GM18520 (cell line): ENCODE measurements around the gene ESPNL.

Source experiments
- ATAC-seq: cut with Tn5 transposase; IDR thresholded peaks from one replicate; pipeline ENCODE4 v1.9.1; 2021; ENCODE audit not compliant: unreplicated experiment

The ESPNL gene

DNA sequence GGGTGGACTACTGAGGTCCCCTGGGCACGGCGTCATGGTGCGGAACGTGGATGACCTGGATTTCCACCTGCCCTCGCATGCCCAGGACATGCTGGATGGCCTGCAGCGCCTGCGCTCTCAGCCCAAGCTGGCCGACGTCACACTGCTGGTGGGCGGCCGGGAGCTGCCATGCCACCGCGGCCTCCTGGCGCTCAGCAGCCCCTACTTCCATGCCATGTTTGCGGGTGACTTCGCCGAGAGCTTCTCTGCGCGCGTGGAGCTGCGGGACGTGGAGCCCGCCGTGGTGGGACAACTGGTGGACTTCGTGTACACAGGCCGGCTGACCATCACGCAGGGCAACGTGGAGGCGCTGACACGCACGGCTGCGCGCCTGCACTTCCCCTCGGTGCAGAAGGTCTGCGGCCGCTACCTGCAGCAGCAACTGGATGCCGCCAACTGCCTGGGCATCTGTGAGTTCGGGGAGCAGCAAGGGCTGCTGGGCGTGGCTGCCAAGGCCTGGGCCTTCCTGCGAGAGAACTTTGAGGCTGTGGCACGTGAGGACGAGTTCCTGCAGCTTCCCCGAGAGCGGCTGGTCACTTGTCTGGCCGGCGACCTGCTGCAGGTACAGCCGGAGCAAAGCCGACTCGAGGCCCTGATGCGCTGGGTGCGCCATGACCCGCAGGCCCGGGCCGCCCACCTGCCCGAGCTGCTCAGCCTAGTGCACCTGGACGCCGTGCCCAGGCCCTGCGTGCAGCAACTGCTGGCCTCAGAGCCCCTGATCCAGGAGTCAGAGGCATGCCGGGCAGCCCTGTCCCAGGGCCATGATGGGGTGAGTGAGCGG, 40.8 kb downstream of the ESPNL start:
- ATAC-seq = no peak

GRCh38 chr2:238141541-238142318, 41.6 kb downstream of the ESPNL start:
- no peak for ATAC-seq

DNA sequence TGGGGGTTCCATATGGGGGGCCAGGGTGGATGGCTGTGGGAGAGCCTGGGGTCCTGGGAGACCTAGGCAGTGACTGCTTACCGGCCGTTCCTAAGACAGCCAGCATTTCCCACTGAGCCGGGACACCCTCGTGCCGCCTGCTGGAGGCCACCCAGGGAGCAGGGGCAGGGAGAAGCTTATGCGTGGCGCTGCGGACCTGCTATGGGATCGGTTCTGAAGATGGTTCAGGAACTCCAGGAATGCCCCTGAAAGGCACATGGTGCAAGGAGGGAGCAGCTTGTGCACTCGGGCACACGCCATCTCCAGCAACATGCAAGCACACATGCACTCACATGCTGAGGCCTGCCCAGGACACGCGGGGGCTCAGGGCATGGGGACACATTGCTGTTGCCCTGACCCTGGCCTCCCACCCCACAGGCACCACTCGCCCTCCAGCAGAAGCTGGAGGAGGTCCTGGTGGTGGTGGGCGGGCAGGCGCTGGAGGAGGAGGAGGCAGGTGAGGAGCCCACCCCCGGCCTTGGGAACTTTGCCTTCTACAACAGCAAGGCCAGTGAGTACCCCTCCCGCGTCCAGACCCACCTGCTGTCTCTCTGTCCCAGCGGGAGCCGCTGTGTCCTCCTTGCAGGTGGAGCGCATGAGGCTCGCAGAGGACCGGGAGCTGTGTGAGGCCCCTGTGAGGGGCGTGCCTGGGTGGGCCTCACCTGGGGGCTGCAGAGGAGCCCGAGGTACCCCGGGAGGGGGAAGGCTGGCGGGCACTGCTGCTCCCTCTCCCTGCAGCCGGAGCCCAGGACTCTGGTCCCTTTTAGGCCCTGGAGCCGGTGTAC, 42.5 kb downstream of the ESPNL start:
- ATAC-seq = no peak

GRCh38 chr2:238143239-238143951, 43.3 kb downstream of the ESPNL start:
- no peak for ATAC-seq

- ATAC-seq = no peak
Observed at GRCh38 chr2:238144262-238144661, 44.1 kb downstream of the ESPNL start.

- no peak for ATAC-seq
Observed at GRCh38 chr2:238145046-238145445, 44.9 kb downstream of the ESPNL start.

DNA sequence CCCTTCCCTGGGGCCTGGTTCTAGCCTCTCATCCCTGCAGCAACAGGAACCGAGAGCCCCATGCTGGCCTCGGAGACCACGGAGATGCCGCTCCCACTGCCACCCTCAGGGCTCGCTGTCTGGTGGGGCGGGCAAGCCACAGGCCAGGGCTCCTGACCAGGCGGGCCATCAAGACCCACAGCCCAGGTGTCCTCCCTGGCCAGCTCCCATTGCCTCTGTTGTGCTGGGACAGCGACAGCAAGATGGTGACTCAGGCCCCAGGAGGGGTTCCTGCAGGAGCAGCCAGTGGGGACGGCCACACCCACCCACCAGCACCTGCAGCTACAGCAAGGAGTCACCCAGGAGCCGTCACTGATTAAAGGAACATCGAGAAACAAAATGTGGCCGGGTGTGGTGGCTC, 45.7 kb downstream of the ESPNL start:
- no peak for ATAC-seq

GRCh38 chr2:238146884-238147544, 46.9 kb downstream of the ESPNL start:
- ATAC-seq = no peak

GRCh38 chr2:238148981-238149380, 48.8 kb downstream of the ESPNL start:
- no peak for ATAC-seq

- ATAC-seq = no peak
Observed at GRCh38 chr2:238149841-238150572, 49.9 kb downstream of the ESPNL start.

- ATAC-seq = no peak
Observed at GRCh38 chr2:238150686-238151085, 50.5 kb downstream of the ESPNL start.

- no peak for ATAC-seq
Observed at GRCh38 chr2:238151205-238151604, 51.1 kb downstream of the ESPNL start.

DNA sequence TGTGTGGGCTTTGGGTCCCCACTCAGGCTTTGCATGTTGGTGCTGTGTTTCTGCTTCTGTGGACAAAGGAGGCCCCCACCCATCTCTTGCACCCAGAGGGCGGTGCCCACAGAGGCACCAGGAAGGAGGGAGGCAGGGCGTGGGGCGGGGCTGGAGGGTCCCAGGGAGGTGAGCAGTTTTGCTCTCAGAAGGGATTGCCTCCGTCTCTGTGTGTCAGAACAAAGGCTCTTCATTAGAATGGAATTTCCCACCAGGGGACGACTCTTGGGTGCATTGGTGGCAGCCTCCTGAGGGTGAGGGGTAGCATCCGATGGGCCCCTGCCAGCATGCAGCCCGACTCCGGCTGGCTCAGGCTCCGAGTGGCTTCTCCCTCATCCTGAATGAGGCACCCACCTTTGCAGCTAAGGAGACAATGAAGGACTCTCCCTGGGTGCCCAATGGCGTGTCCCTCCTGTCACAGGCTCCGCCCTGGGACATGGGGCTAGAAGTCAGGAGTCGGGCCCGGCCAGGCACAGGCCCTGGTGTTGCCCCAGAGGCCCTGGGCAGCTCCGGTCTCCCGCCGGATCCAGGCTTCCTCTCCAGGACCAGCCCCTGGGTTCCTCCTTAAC, 51.6 kb downstream of the ESPNL start:
- ATAC-seq = no peak

- ATAC-seq = no peak
Observed at GRCh38 chr2:238152771-238153688, 52.9 kb downstream of the ESPNL start.

DNA sequence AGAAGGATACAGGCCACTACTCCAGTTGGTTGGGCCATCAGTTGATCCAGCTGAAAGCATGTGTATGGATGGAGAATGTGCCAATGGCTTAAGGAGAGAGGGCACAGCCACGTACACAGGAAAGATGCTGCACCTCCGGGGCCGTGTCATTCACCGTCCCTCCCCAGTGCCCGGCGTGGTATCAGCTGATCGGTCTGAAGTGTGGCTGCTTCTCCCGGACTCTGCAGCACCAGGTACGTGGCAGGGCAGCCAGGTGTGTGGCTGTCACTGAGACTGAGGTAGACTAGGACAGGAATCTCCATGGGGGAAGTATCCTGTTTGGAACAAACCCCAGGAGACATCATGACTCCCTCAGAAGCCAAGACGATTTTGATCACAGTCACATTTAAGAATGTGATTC, 54.4 kb downstream of the ESPNL start:
- no peak for ATAC-seq

DNA sequence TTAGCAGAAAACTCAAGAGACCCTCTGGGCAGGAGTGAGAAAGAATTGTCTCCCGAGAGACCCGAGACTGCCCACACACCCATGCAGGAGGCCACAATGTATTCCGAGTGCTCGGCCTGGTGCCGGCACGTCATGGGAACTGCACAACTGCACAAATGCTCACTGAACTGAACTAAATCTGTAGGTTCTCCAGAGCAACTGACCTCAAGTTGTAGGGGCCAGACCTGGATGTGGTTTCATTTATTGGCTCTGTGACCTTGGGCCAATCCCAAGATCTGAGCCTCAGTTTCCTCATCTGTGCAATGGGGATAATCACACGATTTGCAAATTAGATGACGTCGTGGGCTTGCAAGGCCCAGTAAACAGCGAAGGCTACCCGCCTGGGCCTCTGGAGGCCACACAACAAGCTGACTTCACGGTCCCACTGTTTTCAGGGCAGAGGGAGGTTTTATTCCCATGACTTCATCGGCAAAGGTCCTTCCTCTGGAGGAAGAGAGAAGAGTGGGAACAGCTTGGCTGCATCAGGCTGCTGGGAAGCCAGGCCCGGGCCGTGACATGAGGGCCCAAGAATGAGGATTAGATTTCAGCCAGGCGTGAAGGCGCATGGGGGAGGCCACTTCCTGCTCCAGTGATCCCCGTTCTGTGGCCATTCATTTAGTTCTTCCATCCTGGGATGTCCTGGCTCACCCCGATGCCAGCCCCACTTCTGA, 55.1 kb downstream of the ESPNL start:
- no peak for ATAC-seq
